ENCODE measurements around the gene PITPNC1. TPM values are rescaled to one million over a fixed set of nuclear protein-coding genes. Genes with fewer than 3 reads are reported as not detected.

Gene PITPNC1
- total RNA-seq, 1 donor from 2014 or later: 39.7 TPM

DNA sequence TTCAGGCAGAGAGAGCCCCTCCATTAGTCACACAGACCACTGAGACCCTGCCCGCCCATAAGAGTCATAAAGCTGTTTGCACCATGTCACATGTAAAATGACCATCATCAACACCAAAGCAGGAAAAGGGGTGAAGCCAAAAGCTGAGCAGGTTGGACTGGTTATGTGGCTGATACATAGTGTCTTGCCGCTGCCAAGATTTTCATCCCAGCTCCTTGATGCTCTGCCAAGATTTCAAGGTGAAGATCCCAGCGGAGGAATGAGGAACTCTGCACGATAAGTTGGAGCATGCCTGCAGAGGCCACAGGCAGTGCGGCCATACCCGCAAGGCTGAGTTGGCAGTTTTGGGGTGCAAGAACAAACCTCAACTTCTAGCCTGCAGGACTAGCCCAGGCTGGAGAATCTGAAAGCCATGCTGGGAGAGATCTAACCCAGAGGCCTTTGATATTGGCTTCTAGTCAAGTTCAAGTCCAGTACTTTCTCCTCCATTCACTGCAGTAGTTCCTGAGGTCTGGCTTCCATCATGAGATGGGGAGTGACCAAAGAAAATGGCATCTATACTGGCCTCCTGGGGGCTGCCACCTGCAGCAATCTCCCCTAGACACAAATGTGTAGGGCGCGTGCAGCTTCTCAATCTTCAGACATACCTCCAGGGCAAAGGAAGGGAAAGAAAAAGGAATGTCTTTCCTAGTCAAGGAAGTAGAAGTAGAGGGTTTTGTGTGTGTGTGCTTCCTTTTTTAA lies 261.0 kb downstream of the PITPNC1 start:
- no peak overlapping the region for H3K4me3 Mint-ChIP-seq (ENCODE audit: unreplicated experiment)
- no peak overlapping the region for H3K27ac Mint-ChIP-seq (ENCODE audit: unreplicated experiment)
- TF ChIP-seq, protein P1, sequence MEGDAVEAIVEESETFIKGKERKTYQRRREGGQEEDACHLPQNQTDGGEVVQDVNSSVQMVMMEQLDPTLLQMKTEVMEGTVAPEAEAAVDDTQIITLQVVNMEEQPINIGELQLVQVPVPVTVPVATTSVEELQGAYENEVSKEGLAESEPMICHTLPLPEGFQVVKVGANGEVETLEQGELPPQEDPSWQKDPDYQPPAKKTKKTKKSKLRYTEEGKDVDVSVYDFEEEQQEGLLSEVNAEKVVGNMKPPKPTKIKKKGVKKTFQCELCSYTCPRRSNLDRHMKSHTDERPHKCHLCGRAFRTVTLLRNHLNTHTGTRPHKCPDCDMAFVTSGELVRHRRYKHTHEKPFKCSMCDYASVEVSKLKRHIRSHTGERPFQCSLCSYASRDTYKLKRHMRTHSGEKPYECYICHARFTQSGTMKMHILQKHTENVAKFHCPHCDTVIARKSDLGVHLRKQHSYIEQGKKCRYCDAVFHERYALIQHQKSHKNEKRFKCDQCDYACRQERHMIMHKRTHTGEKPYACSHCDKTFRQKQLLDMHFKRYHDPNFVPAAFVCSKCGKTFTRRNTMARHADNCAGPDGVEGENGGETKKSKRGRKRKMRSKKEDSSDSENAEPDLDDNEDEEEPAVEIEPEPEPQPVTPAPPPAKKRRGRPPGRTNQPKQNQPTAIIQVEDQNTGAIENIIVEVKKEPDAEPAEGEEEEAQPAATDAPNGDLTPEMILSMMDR (IDR thresholded peaks at IDR 0.05; ENCODE audit: unreplicated experiment): no peak
- peaks cover 10% of the 10 kb centered on the region for H3K36me3 Mint-ChIP-seq (ENCODE audit: low read depth, unreplicated experiment)
- H3K4me1 Mint-ChIP-seq (ENCODE audit: unreplicated experiment): no peaks in the 10 kb centered on the region
- H3K27me3 Mint-ChIP-seq (ENCODE audit: unreplicated experiment): peaks cover 5% of the 10 kb centered on the region
- no peaks in the 10 kb centered on the region for H3K9me3 Mint-ChIP-seq (ENCODE audit: unreplicated experiment)
- DNase-seq (ENCODE audit: low spot score): no peak

DNA sequence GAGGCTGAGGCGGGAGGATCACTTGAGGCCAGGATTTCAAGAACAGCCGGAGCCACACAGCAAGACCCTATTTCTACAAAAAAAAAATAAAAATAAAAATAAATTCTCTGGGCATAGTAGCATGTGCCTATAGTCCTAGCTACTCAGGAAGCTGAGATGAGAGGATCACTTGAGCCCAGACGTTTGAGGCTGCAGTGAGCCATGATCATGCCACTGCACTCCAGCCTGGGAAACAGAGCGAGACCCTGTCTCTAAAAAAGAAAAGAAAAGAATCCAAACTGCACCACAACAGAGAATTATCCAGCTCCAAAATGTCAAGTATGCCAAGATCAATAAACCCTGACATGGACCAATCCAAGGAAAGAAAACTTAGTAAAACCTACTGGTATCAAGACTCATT lies 261.8 kb downstream of the PITPNC1 start:
- Mint-ChIP-seq H3K36me3 (ENCODE audit: low read depth, unreplicated experiment) (peaks cover 10% of the 10 kb centered on the region), H3K27ac (ENCODE audit: unreplicated experiment) (no peak overlapping the region), H3K4me1 (ENCODE audit: unreplicated experiment) (no peaks in the 10 kb centered on the region), H3K4me3 (ENCODE audit: unreplicated experiment) (no peak overlapping the region), H3K27me3 (ENCODE audit: unreplicated experiment) (peaks cover 5% of the 10 kb centered on the region), H3K9me3 (ENCODE audit: unreplicated experiment) (no peaks in the 10 kb centered on the region)
- TF ChIP-seq, protein P1 (IDR thresholded peaks at IDR 0.05; ENCODE audit: unreplicated experiment): no peak
- DNase-seq (ENCODE audit: low spot score): no peak

DNA sequence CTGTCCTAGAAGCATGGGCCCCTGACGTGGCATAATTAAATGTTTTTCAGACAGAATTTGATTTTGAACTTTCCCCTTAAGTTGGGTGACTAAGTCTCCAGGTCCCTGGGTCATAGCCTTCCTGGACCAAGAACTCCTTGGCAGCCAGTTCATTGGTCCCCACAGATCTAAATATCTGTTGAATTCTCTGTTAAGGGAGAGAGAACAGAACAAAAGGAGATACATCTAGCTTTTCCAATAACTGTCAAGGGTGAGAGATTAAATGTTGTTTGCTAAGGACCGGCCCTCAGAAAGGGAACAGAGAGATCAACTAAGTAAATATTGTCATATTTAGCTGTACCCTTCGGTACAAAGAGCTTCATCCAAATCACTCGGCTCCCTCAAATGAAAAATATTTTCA lies 262.5 kb downstream of the PITPNC1 start:
- no peak for DNase-seq (ENCODE audit: low spot score)
- H3K27ac Mint-ChIP-seq (ENCODE audit: unreplicated experiment): no peak overlapping the region
- H3K4me1 Mint-ChIP-seq (ENCODE audit: unreplicated experiment): no peaks in the 10 kb centered on the region
- H3K4me3 Mint-ChIP-seq (ENCODE audit: unreplicated experiment): no peak overlapping the region
- H3K36me3 Mint-ChIP-seq (ENCODE audit: low read depth, unreplicated experiment): peaks cover 4% of the 10 kb centered on the region
- H3K9me3 Mint-ChIP-seq (ENCODE audit: unreplicated experiment): no peaks in the 10 kb centered on the region
- TF ChIP-seq, protein P1 (IDR thresholded peaks at IDR 0.05; ENCODE audit: unreplicated experiment): no peak
- peaks cover 5% of the 10 kb centered on the region for H3K27me3 Mint-ChIP-seq (ENCODE audit: unreplicated experiment)

DNA sequence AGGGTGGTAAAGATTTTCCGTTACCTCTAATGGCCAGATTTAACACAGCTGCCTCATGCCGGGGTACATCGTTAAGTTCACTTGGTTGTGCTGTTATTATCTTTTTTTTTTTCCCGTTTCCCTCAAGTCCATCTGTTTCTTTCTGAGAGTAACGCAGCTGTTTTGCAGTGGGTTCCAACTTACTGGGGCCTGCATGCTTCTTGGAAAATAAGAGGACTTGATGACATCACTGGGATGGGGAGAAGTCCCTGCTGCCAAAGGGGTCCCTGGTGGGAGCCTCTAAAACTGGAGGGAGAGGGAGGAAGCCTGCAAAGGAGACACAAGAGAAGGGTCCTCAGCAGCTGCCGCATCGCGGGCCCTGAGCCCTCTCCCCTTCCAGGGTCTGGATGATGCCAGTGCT lies 262.9 kb downstream of the PITPNC1 start:
- no peak overlapping the region for H3K4me3 Mint-ChIP-seq (ENCODE audit: unreplicated experiment)
- H3K4me1 Mint-ChIP-seq (ENCODE audit: unreplicated experiment): no peaks in the 10 kb centered on the region
- H3K27me3 Mint-ChIP-seq (ENCODE audit: unreplicated experiment): peaks cover 5% of the 10 kb centered on the region
- no peak overlapping the region for H3K27ac Mint-ChIP-seq (ENCODE audit: unreplicated experiment)
- TF ChIP-seq, protein P1 (IDR thresholded peaks at IDR 0.05; ENCODE audit: unreplicated experiment): no peak
- H3K36me3 Mint-ChIP-seq (ENCODE audit: low read depth, unreplicated experiment): peaks cover 4% of the 10 kb centered on the region
- no peak for DNase-seq (ENCODE audit: low spot score)
- H3K9me3 Mint-ChIP-seq (ENCODE audit: unreplicated experiment): no peaks in the 10 kb centered on the region

DNA sequence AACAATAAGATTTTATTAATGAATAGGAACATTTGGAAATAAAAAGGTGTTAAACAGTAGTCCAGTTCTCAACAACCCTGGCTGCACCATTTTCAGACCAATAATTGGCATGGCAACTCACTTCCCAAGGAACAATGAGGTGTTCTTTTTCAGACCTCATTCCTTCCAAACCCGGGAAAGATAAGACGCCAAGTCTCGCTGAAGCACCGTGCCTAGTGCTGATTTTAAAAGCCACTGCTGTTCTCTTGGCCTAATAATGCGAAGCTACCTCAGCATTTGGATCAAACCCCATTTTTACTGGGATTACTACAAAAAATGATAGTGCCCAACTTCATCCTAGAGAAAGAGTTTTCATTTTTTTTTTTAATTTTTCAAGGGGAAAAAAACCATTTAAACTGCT lies 265.4 kb downstream of the PITPNC1 start:
- DNase-seq (ENCODE audit: low spot score): no peak
- Mint-ChIP-seq H3K4me3 (ENCODE audit: unreplicated experiment) (no peak overlapping the region), H3K27me3 (ENCODE audit: unreplicated experiment) (no peaks in the 10 kb centered on the region), H3K9me3 (ENCODE audit: unreplicated experiment) (no peaks in the 10 kb centered on the region), H3K27ac (ENCODE audit: unreplicated experiment) (no peak overlapping the region), H3K4me1 (ENCODE audit: unreplicated experiment) (no peaks in the 10 kb centered on the region), H3K36me3 (ENCODE audit: low read depth, unreplicated experiment) (peaks cover 4% of the 10 kb centered on the region)
- TF ChIP-seq, protein P1 (IDR thresholded peaks at IDR 0.05; ENCODE audit: unreplicated experiment): no peak
